HG03432 (cell line): Measurements from ENCODE around the gene AK8.
"Not testable (repeated sequence)": the region's sequence is repeated elsewhere in the genome, so short reads cannot be mapped to it uniquely, and the experiment has no call there.

ENCODE experiments used
- ATAC-seq: cut with Tn5 transposase; IDR thresholded peaks from one replicate; pipeline ENCODE4 v1.9.1; 2021; ENCODE audit warnings: mild to moderate bottlenecking, moderate library complexity; ENCODE audit not compliant: unreplicated experiment

AK8 gene

GRCh38 chr9:132774886-132775285 lies 103.2 kb downstream of the AK8 start:
- no peak for ATAC-seq

- ATAC-seq = no peak
Observed at GRCh38 chr9:132773764-132774339, 104.2 kb downstream of the AK8 start.

- ATAC-seq = no peak
Observed at GRCh38 chr9:132773093-132773492, 105.0 kb downstream of the AK8 start.

GRCh38 chr9:132771752-132772151 lies 106.3 kb downstream of the AK8 start:
- not testable (repeated sequence) for ATAC-seq

- no peak for ATAC-seq
Observed at GRCh38 chr9:132770770-132771310, 107.2 kb downstream of the AK8 start.

GRCh38 chr9:132769906-132770769 lies 107.9 kb downstream of the AK8 start:
- peak; percentile 70 for ATAC-seq

- ATAC-seq = peak; percentile 51
Observed at GRCh38 chr9:132768932-132769905, 108.9 kb downstream of the AK8 start.

- ATAC-seq = no peak
Observed at GRCh38 chr9:132763574-132763973, 114.5 kb downstream of the AK8 start.

GRCh38 chr9:132762896-132763295 lies 115.2 kb downstream of the AK8 start:
- no peak for ATAC-seq

- ATAC-seq = no peak
Observed at GRCh38 chr9:132761602-132762001, 116.5 kb downstream of the AK8 start.

- no peak for ATAC-seq
Observed at GRCh38 chr9:132760057-132760456, 118.0 kb downstream of the AK8 start.

- no peak for ATAC-seq
Observed at GRCh38 chr9:132757016-132757415, 121.1 kb downstream of the AK8 start.

- ATAC-seq = no peak
Observed at GRCh38 chr9:132756214-132756845, 121.8 kb downstream of the AK8 start.

GRCh38 chr9:132755096-132755495 lies 123.0 kb downstream of the AK8 start:
- no peak for ATAC-seq

- ATAC-seq = no peak
Observed at GRCh38 chr9:132754236-132754635, 123.8 kb downstream of the AK8 start.

GRCh38 chr9:132753593-132753880 lies 124.5 kb downstream of the AK8 start:
- ATAC-seq = no peak

- ATAC-seq = no peak
Observed at GRCh38 chr9:132752877-132753592, 125.0 kb downstream of the AK8 start.

GRCh38 chr9:132750668-132751067 lies 127.4 kb downstream of the AK8 start:
- ATAC-seq = no peak

- no peak for ATAC-seq
Observed at GRCh38 chr9:132749306-132749705, 128.8 kb downstream of the AK8 start.

- no peak for ATAC-seq
Observed at GRCh38 chr9:132748450-132748849, 129.6 kb downstream of the AK8 start.
